GM12892 (cell line): Measurements from ENCODE around the gene JAK3.

ENCODE experiments used
- DNase-seq: peaks from one replicate; pipeline ENCODE4 v3.0.0; 2011; ENCODE audit not compliant: insufficient read length
- FAIRE-seq: peaks from 2 replicates; lab custom pipeline; 2011; peaks lifted over from hg19 to GRCh38; lab: Jason Lieb, UNC
- POLR2A ChIP-seq: IDR thresholded peaks from 2 replicates; pipeline ENCODE4 v1.6.1; 2011; ENCODE audit warnings: low read depth, low read length, control low read depth
- POLR2AphosphoS5 ChIP-seq: IDR thresholded peaks from 2 replicates; pipeline ENCODE4 v1.6.1; 2011; ENCODE audit warnings: low read depth, low read length, control low read depth
- TAF1 ChIP-seq: IDR thresholded peaks from 2 replicates; pipeline ENCODE4 v1.6.1; 2011; ENCODE audit warnings: low read depth, mild to moderate bottlenecking, control low read depth, low read length, borderline replicate concordance

The JAK3 gene

GRCh38 chr19:17863520-17864182, 15.9 kb upstream of the JAK3 start:
- TF ChIP-seq POLR2AphosphoS5 (no peak), TAF1 (no peak), POLR2A (no peak; the same call in 1 of the 2 replicates)
- FAIRE-seq, result no peak
- DNase-seq, result no peak

GRCh38 chr19:17862711-17863519, 15.1 kb upstream of the JAK3 start:
- peak; percentile 5 for FAIRE-seq
- DNase-seq, result no peak
- TF ChIP-seq POLR2AphosphoS5 (no peak; the same call in 1 of the 2 replicates), TAF1 (no peak), POLR2A (no peak; the same call in 1 of the 2 replicates)

- no peak for TF ChIP-seq TAF1
- no peak for TF ChIP-seq POLR2A
- peak; percentile 60; the same call in 1 of the 2 replicates for TF ChIP-seq POLR2AphosphoS5
- DNase-seq (no peak), FAIRE-seq (no peak)
Measured at GRCh38 chr19:17861542-17862402, 14.0 kb upstream of the JAK3 start.

GRCh38 chr19:17860993-17861360, 13.2 kb upstream of the JAK3 start:
- DNase-seq (no peak), FAIRE-seq (no peak)
- TF ChIP-seq POLR2A (no peak), TAF1 (no peak), POLR2AphosphoS5 (no peak)

- no peak; the same call in 1 of the 2 replicates for TF ChIP-seq POLR2A
- FAIRE-seq, result peak; percentile 17
- no peak for DNase-seq
Measured at GRCh38 chr19:17860331-17860992, 12.7 kb upstream of the JAK3 start.

- DNase-seq, result peak; percentile 94
- TF ChIP-seq POLR2A, result peak; percentile 99
- TF ChIP-seq POLR2AphosphoS5, result peak; percentile 99
- TF ChIP-seq TAF1, result peak; percentile 98
- peak; percentile 99 for FAIRE-seq
Measured at GRCh38 chr19:17859533-17860330, 11.9 kb upstream of the JAK3 start, which contains the start of gene RPL18A. RPL18A (plus strand) TSS chr19:17859910; CDS start chr19:17859957, 47 bp downstream.

GRCh38 chr19:17855280-17856152, 7.7 kb upstream of the JAK3 start:
- FAIRE-seq (peak; percentile 97), DNase-seq (peak; percentile 80)
- TF ChIP-seq TAF1 (no peak), POLR2A (no peak)

GRCh38 chr19:17854061-17854460, 6.3 kb upstream of the JAK3 start:
- DNase-seq, result no peak
- no peak for FAIRE-seq
- TF ChIP-seq POLR2A, result no peak
- no peak for TF ChIP-seq POLR2AphosphoS5
- TF ChIP-seq TAF1, result no peak

- FAIRE-seq (no peak), DNase-seq (no peak)
- no peak for TF ChIP-seq POLR2A
- no peak for TF ChIP-seq POLR2AphosphoS5
- TF ChIP-seq TAF1, result no peak
Measured at GRCh38 chr19:17848595-17849292, 962 bp upstream of the JAK3 start.
